HepG2 (cell line): ENCODE results near the gene ETFB. TPM values are rescaled to one million over a fixed set of nuclear protein-coding genes. Genes with fewer than 3 reads are reported as not detected.

Experiments used
- BCL6 ChIP-seq: IDR thresholded peaks from 2 replicates; pipeline ENCODE4 v1.6.1; 2016; ENCODE audit warnings: missing genetic modification reagents, missing compliant biosample characterization
- ELF3 ChIP-seq: IDR thresholded peaks from 2 replicates; pipeline ENCODE4 v1.6.1; 2016; ENCODE audit warnings: missing genetic modification reagents, missing compliant biosample characterization
- FOXA1 ChIP-seq, 2 experiments: fragments of 450-650 bp in 1 of 2; sonication (generic) in 1 of 2; formaldehyde crosslinking in 1 of 2; IDR thresholded peaks; 2 replicates each; pipeline versions ENCODE4 v1.4.0 to v1.6.1; 2016 to 2020; ENCODE audit warnings: missing genetic modification reagents in 1 of 2
- HMG20B ChIP-seq: conservative IDR thresholded peaks from 2 replicates; pipeline ENCODE4 v1.6.1; 2016; ENCODE audit warnings: missing genetic modification reagents, missing compliant biosample characterization
- HNRNPH1 ChIP-seq: fragments of 200-400 bp; formaldehyde crosslinking; optimal IDR thresholded peaks from 2 replicates; pipeline ENCODE3; 2017; ENCODE audit warnings: mild to moderate bottlenecking, low read depth, low read length
- KAT7 ChIP-seq: IDR thresholded peaks from 2 replicates; pipeline ENCODE4 v1.6.1; 2018; ENCODE audit warnings: borderline replicate concordance, missing compliant biosample characterization
- KAT8 ChIP-seq: IDR thresholded peaks from 2 replicates; pipeline ENCODE4 v1.6.1; 2016; ENCODE audit warnings: missing genetic modification reagents, missing compliant biosample characterization
- KMT2B ChIP-seq: IDR thresholded peaks from 2 replicates; pipeline ENCODE4 v1.6.1; 2016; ENCODE audit warnings: missing genetic modification reagents, missing compliant biosample characterization
- MIXL1 ChIP-seq: IDR thresholded peaks from 2 replicates; pipeline ENCODE4 v1.6.1; 2016
- NR2C2 ChIP-seq: sonication (generic); formaldehyde crosslinking; IDR thresholded peaks from 2 replicates; pipeline ENCODE4 v1.4.0; 2020; ENCODE audit warnings: missing genetic modification reagents, mild to moderate bottlenecking, moderate library complexity, borderline replicate concordance
- PCBP1 ChIP-seq: fragments of 200-400 bp; formaldehyde crosslinking; IDR thresholded peaks from 2 replicates; pipeline ENCODE4 v1.6.1; 2017; ENCODE audit warnings: mild to moderate bottlenecking, low read depth, low read length, borderline replicate concordance
- RELA ChIP-seq: sonication (generic); formaldehyde crosslinking; IDR thresholded peaks from 2 replicates; pipeline ENCODE4 v1.4.0; 2020; ENCODE audit warnings: missing genetic modification reagents
- SIN3B ChIP-seq: fragments of 150-350 bp; IDR thresholded peaks from 2 replicates; pipeline ENCODE4 v1.6.1; 2014; ENCODE audit warnings: low read length
- SMAD3 ChIP-seq: sonication (generic); formaldehyde crosslinking; IDR thresholded peaks from 2 replicates; pipeline ENCODE4 v1.4.0; 2020; ENCODE audit warnings: missing genetic modification reagents
- TCF7 ChIP-seq: sonication (generic); IDR thresholded peaks from 2 replicates; pipeline ENCODE4 v1.6.1; 2016; ENCODE audit warnings: antibody characterized with exemption, low read depth
- TSC22D2 ChIP-seq: sonication (generic); formaldehyde crosslinking; IDR thresholded peaks from 2 replicates; pipeline ENCODE4 v1.5.1; 2020; ENCODE audit warnings: missing genetic modification reagents, mild to moderate bottlenecking, borderline replicate concordance
- XBP1 ChIP-seq: sonication (generic); formaldehyde crosslinking; IDR thresholded peaks from 2 replicates; pipeline ENCODE4 v1.5.0; 2020; ENCODE audit warnings: missing genetic modification reagents
- ZBTB26 ChIP-seq: IDR thresholded peaks from 2 replicates; pipeline ENCODE4 v1.6.1; 2016; ENCODE audit warnings: missing compliant biosample characterization, missing genetic modification reagents, borderline replicate concordance
- ZMYM3 ChIP-seq: sonication (generic); formaldehyde crosslinking; IDR thresholded peaks from 2 replicates; pipeline ENCODE4 v1.5.1; 2020; ENCODE audit warnings: mild to moderate bottlenecking, missing genetic modification reagents
- ZNF234 ChIP-seq: sonication (generic); formaldehyde crosslinking; conservative IDR thresholded peaks from 2 replicates; pipeline ENCODE4 v1.5.1; 2020; ENCODE audit warnings: mild to moderate bottlenecking, missing genetic modification reagents
- ZNF652 ChIP-seq: IDR thresholded peaks from 2 replicates; pipeline ENCODE4 v1.6.1; 2016; ENCODE audit warnings: low read depth, borderline replicate concordance
- ZNF816 ChIP-seq: sonication (generic); formaldehyde crosslinking; IDR thresholded peaks from 2 replicates; pipeline ENCODE4 v1.8.0; 2022; ENCODE audit warnings: missing genetic modification reagents, mild to moderate bottlenecking, borderline replicate concordance
- polyA plus RNA-seq, 8 experiments: library from polyadenylated mRNA; depleted of rRNA in 3 of 8; stranded (reverse) in 7 of 8; unstranded in 1 of 8; fragments of >200 nt; fragmentation: Illumina TruSeq in 4 of 8; extraction: Trizol in 4 of 8; gene quantifications; 2 replicates each; pipeline versions ENCODE4 v1.2.1 to v1.2.3, GENCODE V29; 2011 to 2016; ENCODE audit warnings: low read depth in 4 of 8, missing spikeins in 1 of 8, mixed read lengths in 1 of 8; ENCODE audit not compliant: insufficient read depth in 1 of 8
- total RNA-seq, 5 experiments: library from RNA; depleted of rRNA; stranded (reverse); fragments of >200 nt; fragmentation: Illumina TruSeq; extraction: Trizol; gene quantifications; 2 replicates each; pipeline ENCODE4 v1.2.3, GENCODE V29; 2016; ENCODE audit warnings: low read depth in 1 of 5
- TF ChIP-seq, protein P1 (sequence below): sonication (generic); formaldehyde crosslinking; IDR thresholded peaks from 2 replicates; pipeline ENCODE4 v1.4.0; 2020; ENCODE audit warnings: mild to moderate bottlenecking, missing genetic modification reagents
- TF ChIP-seq, protein P2 (sequence below): sonication (generic); formaldehyde crosslinking; IDR thresholded peaks from 2 replicates; pipeline ENCODE4 v1.4.0; 2020; ENCODE audit warnings: mild to moderate bottlenecking, missing genetic modification reagents
- TF ChIP-seq, protein P3 (sequence below): IDR thresholded peaks from 2 replicates; pipeline ENCODE4 v1.6.1; 2012; ENCODE audit warnings: inconsistent platforms
- TF ChIP-seq, protein P4 (sequence below): sonication (generic); formaldehyde crosslinking; IDR thresholded peaks from 2 replicates; pipeline ENCODE4 v1.5.0; 2020; ENCODE audit warnings: mild to moderate bottlenecking, missing genetic modification reagents

Gene ETFB
- total and polyA plus RNA-seq, 2 of the 13 experiments (the other 11 are each of a cell fraction or from before 2014, with no cell fraction given): 678 to 1,314 TPM

DNA sequence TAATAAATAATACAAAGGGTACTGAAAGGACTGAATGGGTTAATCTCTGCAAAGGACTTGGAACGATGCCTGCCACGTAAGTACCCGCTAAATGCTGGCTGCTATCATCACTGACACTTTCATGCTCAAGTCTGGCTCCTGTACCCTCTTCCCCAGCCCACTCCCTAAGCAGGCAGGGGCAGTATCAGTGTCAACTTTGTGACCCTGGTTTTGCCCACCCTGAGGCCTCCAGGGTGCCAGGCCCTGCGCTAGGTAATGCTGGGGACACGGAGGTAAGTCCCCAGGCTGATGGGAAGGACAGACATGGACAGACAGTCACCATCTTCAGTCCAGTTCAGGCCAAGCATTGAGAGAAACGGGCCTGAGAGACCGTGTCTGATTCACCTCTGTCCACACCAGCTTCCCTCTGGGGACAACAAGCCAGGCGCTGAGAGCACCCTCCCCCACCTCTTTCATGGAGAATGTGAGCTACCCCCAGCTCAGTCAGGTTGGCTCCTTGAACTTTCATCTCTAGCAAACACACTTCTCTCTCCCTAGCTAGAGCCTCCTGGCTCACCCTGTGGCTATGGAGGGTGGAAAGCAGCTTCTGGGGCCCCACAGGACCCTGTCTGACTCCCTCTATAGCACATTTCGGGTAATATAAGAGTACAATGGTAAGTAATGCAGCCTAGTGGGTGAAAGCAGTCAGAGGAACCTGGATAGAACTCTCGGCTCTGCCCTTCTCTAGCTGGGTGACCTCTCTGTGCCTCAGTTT lies 800 bp downstream of the ETFB start (continued):
- TF ChIP-seq, protein P1, sequence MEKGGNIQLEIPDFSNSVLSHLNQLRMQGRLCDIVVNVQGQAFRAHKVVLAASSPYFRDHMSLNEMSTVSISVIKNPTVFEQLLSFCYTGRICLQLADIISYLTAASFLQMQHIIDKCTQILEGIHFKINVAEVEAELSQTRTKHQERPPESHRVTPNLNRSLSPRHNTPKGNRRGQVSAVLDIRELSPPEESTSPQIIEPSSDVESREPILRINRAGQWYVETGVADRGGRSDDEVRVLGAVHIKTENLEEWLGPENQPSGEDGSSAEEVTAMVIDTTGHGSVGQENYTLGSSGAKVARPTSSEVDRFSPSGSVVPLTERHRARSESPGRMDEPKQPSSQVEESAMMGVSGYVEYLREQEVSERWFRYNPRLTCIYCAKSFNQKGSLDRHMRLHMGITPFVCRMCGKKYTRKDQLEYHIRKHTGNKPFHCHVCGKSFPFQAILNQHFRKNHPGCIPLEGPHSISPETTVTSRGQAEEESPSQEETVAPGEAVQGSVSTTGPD (CRISPR knock-in tag): no peak
- TF ChIP-seq RELA (CRISPR knock-in tag) (0 out of 2 replicates have a peak, but pooled peaks have one; percentile 52), KAT7 (CRISPR knock-in tag) (peak; percentile 35; the same call in 1 of the 2 replicates), MIXL1 (CRISPR knock-in tag) (peak; percentile 78), HMG20B (no peak; the same call in 1 of the 2 replicates), ZMYM3 (CRISPR knock-in tag) (peak; percentile 66; the same call in 1 of the 2 replicates), ELF3 (peak; percentile 50), FOXA1 (IDR thresholded peaks at IDR 0.05) (no peak), FOXA1 (CRISPR knock-in tag; IDR thresholded peaks at IDR 0.05) (peak; percentile 78), ZNF234 (CRISPR knock-in tag) (no peak), ZBTB26 (CRISPR knock-in tag) (0 out of 2 replicates have a peak, but pooled peaks have one; percentile 37), ZNF816 (peak; percentile 86), KMT2B (no peak), PCBP1 (no peak), TCF7 (0 out of 2 replicates have a peak, but pooled peaks have one; percentile 17), XBP1 (CRISPR knock-in tag) (0 out of 2 replicates have a peak, but pooled peaks have one; percentile 20), BCL6 (peak; percentile 58), HNRNPH1 (peak; percentile 85), ZNF652 (CRISPR knock-in tag) (peak; percentile 67; the same call in 1 of the 2 replicates), SIN3B (no peak), KAT8 (CRISPR knock-in tag) (peak; percentile 52), TSC22D2 (CRISPR knock-in tag) (peak; percentile 58; the same call in 1 of the 2 replicates), SMAD3 (CRISPR knock-in tag) (peak; percentile 72), NR2C2 (CRISPR knock-in tag) (peak; percentile 78; the same call in 1 of the 2 replicates)
- TF ChIP-seq, protein P2, sequence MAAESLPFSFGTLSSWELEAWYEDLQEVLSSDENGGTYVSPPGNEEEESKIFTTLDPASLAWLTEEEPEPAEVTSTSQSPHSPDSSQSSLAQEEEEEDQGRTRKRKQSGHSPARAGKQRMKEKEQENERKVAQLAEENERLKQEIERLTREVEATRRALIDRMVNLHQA (CRISPR knock-in tag): no peak
- TF ChIP-seq, protein P3, sequence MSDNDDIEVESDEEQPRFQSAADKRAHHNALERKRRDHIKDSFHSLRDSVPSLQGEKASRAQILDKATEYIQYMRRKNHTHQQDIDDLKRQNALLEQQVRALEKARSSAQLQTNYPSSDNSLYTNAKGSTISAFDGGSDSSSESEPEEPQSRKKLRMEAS: peak; percentile 61
- TF ChIP-seq, protein P4, sequence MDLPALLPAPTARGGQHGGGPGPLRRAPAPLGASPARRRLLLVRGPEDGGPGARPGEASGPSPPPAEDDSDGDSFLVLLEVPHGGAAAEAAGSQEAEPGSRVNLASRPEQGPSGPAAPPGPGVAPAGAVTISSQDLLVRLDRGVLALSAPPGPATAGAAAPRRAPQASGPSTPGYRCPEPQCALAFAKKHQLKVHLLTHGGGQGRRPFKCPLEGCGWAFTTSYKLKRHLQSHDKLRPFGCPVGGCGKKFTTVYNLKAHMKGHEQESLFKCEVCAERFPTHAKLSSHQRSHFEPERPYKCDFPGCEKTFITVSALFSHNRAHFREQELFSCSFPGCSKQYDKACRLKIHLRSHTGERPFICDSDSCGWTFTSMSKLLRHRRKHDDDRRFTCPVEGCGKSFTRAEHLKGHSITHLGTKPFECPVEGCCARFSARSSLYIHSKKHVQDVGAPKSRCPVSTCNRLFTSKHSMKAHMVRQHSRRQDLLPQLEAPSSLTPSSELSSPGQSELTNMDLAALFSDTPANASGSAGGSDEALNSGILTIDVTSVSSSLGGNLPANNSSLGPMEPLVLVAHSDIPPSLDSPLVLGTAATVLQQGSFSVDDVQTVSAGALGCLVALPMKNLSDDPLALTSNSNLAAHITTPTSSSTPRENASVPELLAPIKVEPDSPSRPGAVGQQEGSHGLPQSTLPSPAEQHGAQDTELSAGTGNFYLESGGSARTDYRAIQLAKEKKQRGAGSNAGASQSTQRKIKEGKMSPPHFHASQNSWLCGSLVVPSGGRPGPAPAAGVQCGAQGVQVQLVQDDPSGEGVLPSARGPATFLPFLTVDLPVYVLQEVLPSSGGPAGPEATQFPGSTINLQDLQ (CRISPR knock-in tag): peak; percentile 42; the same call in 1 of the 2 replicates
